Gastroesophageal sphincter (tissue), 4 donors: ENCODE data around the gene RAX2. TPM values are rescaled to one million over a fixed set of nuclear protein-coding genes. Genes with fewer than 3 reads are reported as not detected.

Source experiments
- ATAC-seq: fragments of 150-250 bp; one replicate; pipeline ENCODE4 v1.9.1; 2016; ENCODE audit warnings: mild to moderate bottlenecking, moderate library complexity
- H3K27ac ChIP-seq, 4 donors: fragments of 200-600 bp; sonication (generic) in 3 of 4; 1 replicate in 3 of 4; 2 replicates in 1 of 4; pipeline ENCODE4 v1.5.1; 2016 to 2019
- H3K27me3 ChIP-seq: fragments of 200-600 bp; sonication (generic); one replicate; pipeline ENCODE4 v1.5.1; 2019
- H3K36me3 ChIP-seq, 2 donors: fragments of 200-600 bp; sonication (generic); one replicate each; pipeline ENCODE4 v1.5.1; 2019; ENCODE audit warnings: control low read depth in 1 of 2
- H3K4me1 ChIP-seq, 3 donors: fragments of 200-600 bp; sonication (generic); 1 replicate in 2 of 3; 2 replicates in 1 of 3; pipeline ENCODE4 v1.5.1; 2016 to 2019; ENCODE audit warnings: control low read depth in 2 of 3
- H3K4me3 ChIP-seq, 2 donors: fragments of 200-600 bp; sonication (generic); one replicate each; pipeline ENCODE4 v1.5.1; 2019; ENCODE audit warnings: mild to moderate bottlenecking in 1 of 2, moderate library complexity in 1 of 2
- H3K9me3 ChIP-seq, 3 donors: fragments of 200-600 bp; sonication (generic); one replicate each; pipeline ENCODE4 v1.5.1; 2017 to 2019; ENCODE audit warnings: control low read depth in 2 of 3
- EP300 ChIP-seq: sonication (generic); formaldehyde crosslinking; IDR thresholded peaks from one replicate; pipeline ENCODE4 v1.6.1; 2017; ENCODE audit warnings: antibody characterized with exemption, mild to moderate bottlenecking
- POLR2A ChIP-seq, 2 donors: fragments of 450-650 bp; IDR thresholded peaks; one replicate each; pipeline ENCODE4 v1.6.1; 2017; ENCODE audit warnings: antibody characterized with exemption in 2 of 2, mild to moderate bottlenecking in 2 of 2, moderate library complexity in 1 of 2
- POLR2AphosphoS5 ChIP-seq: sonication (generic); formaldehyde crosslinking; IDR thresholded peaks from one replicate; pipeline ENCODE4 v1.6.1; 2017; ENCODE audit warnings: antibody characterized with exemption
- WGBS, 2 donors: methylation state at CpG; one replicate each; pipeline ENCODE4 v1.1.5; 2018; ENCODE audit warnings: low coverage in 1 of 2; 5-methylcytosine and 5-hydroxymethylcytosine counted together
- total RNA-seq, 4 donors: library from RNA; depleted of rRNA; stranded (reverse); fragments of >200 nt; gene quantifications; one replicate each; pipeline ENCODE4 v1.1.0, GENCODE V29; 2016
- TF ChIP-seq, protein P1 (sequence below), 4 experiments: fragments of 200-600 bp in 2 of 4; fragments of 450-650 bp in 2 of 4; sonication (generic) in 1 of 4; IDR thresholded peaks; one replicate each; pipeline ENCODE4 v1.5.1; 2017 to 2019; ENCODE audit warnings: antibody characterized with exemption in 4 of 4, mild to moderate bottlenecking in 2 of 4, moderate library complexity in 2 of 4

The RAX2 gene
- total RNA-seq, 4 donors from 2014 or later = not detected

DNA sequence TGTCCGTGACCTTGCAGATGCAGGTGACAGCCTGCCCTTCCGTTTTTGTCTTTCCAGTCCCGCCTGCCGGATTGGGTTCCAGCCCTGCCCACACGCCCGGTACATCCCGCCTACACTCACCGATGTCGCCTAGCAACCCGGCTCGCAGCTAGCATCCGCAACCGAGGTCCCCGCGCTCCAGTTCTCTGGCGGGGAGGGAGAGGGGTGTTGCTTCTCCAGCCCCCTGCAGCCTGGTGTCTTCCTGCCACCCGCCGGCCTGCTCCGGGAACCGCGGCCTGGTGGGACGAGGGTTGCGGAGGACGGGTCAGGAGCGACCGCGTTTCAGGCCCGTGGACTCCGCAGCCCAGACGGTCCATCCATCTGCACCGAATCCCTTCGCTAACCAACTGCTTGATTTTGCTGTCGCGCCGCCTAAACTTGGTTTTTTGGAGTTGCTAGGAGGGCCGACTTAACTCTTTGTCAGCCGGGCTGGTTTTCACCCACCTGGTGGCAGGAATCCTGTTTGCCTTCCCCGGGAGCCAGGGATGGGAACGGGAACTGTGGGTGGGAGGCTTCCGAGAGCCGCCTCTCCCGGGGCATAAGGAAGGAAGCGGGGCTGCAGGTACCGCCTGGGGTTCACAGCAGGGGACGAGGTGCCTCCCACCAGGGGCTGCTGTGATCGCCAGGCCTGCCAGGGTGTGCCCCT, 29.5 kb upstream of the RAX2 start:
- Histone ChIP-seq H3K27me3 (peaks cover 75% of the 10 kb centered on the region), H3K9me3 (peaks cover 0 to 6% (median 0%) of the 10 kb centered on the region in 3 donors), H3K4me1 (peaks cover 0 to 14% (median 4%) of the 10 kb centered on the region in 3 donors), H3K36me3 (no peaks in the 10 kb centered on the region), H3K27ac (no peak overlapping the region), H3K4me3 (peak overlapping the region in 1 of 2 donors; percentile 34)
- TF ChIP-seq, protein P1, sequence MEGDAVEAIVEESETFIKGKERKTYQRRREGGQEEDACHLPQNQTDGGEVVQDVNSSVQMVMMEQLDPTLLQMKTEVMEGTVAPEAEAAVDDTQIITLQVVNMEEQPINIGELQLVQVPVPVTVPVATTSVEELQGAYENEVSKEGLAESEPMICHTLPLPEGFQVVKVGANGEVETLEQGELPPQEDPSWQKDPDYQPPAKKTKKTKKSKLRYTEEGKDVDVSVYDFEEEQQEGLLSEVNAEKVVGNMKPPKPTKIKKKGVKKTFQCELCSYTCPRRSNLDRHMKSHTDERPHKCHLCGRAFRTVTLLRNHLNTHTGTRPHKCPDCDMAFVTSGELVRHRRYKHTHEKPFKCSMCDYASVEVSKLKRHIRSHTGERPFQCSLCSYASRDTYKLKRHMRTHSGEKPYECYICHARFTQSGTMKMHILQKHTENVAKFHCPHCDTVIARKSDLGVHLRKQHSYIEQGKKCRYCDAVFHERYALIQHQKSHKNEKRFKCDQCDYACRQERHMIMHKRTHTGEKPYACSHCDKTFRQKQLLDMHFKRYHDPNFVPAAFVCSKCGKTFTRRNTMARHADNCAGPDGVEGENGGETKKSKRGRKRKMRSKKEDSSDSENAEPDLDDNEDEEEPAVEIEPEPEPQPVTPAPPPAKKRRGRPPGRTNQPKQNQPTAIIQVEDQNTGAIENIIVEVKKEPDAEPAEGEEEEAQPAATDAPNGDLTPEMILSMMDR (IDR thresholded peaks at IDR 0.05) = peak in 3 of 4 experiments; percentile 7 to 22 (median 18)
- no peak for TF ChIP-seq POLR2AphosphoS5
- no peak for TF ChIP-seq EP300
- TF ChIP-seq POLR2A (IDR thresholded peaks at IDR 0.05) = no peak
- ATAC-seq = peak; percentile 62
- WGBS, 2 donors = 0 to 10% methylated on average over 2 to 10 of the region's 46 CpGs

DNA sequence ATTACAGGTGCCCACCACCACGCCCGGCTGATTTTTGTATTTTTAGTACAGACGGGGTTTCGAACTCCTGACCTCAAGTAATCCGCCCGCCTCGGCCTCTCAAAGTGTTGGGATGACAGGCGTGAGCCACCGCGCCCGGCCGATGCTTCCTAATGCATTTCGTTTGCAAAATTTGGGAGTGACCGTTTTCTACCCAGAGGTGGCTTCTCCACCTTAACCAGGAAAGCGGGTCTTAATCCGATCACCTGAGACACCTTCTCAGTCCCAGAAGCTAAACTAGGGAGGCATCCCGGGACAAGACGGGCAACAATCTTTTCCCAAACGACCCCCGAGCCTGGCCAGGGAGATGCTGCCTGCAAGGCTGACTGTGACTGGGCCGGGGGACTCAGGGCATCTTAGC, 29.0 kb upstream of the RAX2 start:
- Histone ChIP-seq H3K27ac (no peak overlapping the region), H3K9me3 (peaks cover 0 to 12% (median 0%) of the 10 kb centered on the region in 3 donors), H3K36me3 (no peaks in the 10 kb centered on the region), H3K27me3 (peaks cover 75% of the 10 kb centered on the region), H3K4me3 (peak overlapping the region in 1 of 2 donors; percentile 34), H3K4me1 (peaks cover 0 to 14% (median 4%) of the 10 kb centered on the region in 3 donors)
- TF ChIP-seq EP300 = no peak
- TF ChIP-seq POLR2A (IDR thresholded peaks at IDR 0.05) = no peak
- TF ChIP-seq, protein P1 (IDR thresholded peaks at IDR 0.05) = no peak
- no peak for TF ChIP-seq POLR2AphosphoS5
- no peak for ATAC-seq
- 19 to 80% methylated on average over 1 to 13 of the region's 21 CpGs for WGBS, 2 donors

DNA sequence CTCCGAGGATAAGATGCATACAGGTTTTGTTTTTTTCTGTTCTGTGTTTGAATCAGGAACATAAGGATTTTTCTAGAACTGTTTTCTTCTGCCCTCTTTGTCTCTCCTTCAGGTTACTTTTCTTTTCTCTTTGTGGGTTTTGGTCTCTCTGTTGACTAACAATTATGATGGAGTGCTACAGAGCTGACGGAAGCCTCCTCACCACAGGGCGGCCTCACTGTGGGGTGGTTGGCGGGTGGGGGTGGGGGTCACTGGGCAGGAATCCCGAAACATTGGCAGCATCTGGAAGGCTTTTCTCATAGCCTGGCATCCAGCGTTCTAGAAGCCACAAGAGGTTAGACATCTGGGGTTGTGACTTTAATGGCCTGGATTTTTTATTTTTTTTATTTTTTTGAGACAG, 26.1 kb upstream of the RAX2 start:
- H3K27ac ChIP-seq = no peak overlapping the region
- H3K4me1 ChIP-seq = peaks cover 0 to 14% (median 4%) of the 10 kb centered on the region in 3 donors
- 58 to 86% methylated on average over 1 to 3 of the region's 6 CpGs for WGBS, 2 donors
- peaks cover 0 to 13% (median 0%) of the 10 kb centered on the region in 3 donors for H3K9me3 ChIP-seq
- ATAC-seq = no peak
- no peak overlapping the region for H3K4me3 ChIP-seq
- H3K27me3 ChIP-seq = peaks cover 57% of the 10 kb centered on the region
- no peak for TF ChIP-seq EP300
- TF ChIP-seq, protein P1 (IDR thresholded peaks at IDR 0.05) = no peak
- no peak for TF ChIP-seq POLR2AphosphoS5
- no peak for TF ChIP-seq POLR2A (IDR thresholded peaks at IDR 0.05)
- no peaks in the 10 kb centered on the region for H3K36me3 ChIP-seq

DNA sequence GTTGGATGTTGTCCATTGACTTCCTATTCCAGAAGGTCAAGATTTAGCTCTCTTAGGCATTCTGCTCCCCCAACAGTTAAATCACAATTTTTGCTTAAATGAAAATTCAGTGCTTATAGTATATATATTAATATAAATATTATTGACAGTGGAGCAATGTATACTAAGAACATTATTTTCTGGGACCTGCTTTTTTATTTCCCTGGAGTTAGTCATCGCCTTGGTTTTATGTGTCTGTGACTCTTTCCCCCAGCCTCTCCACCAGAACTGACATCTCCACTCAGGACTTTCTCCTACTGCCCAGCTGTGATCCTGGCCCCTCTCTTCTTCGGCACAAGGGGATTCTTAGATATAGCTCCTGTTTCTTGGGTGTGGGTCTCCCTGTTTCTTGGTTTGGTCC, 24.3 kb upstream of the RAX2 start:
- no peak for ATAC-seq
- H3K4me3 ChIP-seq = no peak overlapping the region
- H3K9me3 ChIP-seq = peaks cover 0 to 13% (median 0%) of the 10 kb centered on the region in 3 donors
- peaks cover 45% of the 10 kb centered on the region for H3K27me3 ChIP-seq
- TF ChIP-seq POLR2A (IDR thresholded peaks at IDR 0.05) (no peak), EP300 (no peak), POLR2AphosphoS5 (no peak)
- TF ChIP-seq, protein P1 (IDR thresholded peaks at IDR 0.05) = no peak
- H3K4me1 ChIP-seq = peaks cover 0 to 7% (median under 1%) of the 10 kb centered on the region in 3 donors
- no peaks in the 10 kb centered on the region for H3K36me3 ChIP-seq
- WGBS, 2 donors = 87 to 100% methylated on average over 1 to 2 of the region's 2 CpGs
- H3K27ac ChIP-seq = no peak overlapping the region

DNA sequence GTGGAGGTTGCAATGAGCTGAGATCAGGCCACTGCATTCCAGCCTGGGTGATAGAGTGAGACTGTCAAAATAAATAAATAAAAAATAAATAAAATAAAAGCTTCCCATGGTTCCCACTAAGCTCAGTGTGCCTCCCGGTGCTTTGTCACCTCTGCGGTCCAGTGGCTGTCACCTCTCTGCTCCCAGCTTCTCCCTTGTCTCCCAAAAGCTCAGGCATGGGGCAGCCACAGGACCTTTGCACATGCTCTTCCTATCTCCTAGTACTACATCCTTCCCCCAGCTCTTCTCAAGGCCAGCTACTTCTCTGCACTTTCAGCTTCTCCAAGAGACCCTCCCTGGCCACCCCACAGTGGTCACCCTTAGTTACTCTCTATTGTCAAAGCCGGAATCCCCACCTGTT, 21.8 kb upstream of the RAX2 start:
- Histone ChIP-seq H3K4me3 (no peak overlapping the region), H3K27me3 (peaks cover 36% of the 10 kb centered on the region), H3K36me3 (no peaks in the 10 kb centered on the region), H3K4me1 (no peaks in the 10 kb centered on the region), H3K9me3 (peaks cover 0 to 21% (median 0%) of the 10 kb centered on the region in 3 donors), H3K27ac (no peak overlapping the region)
- TF ChIP-seq, protein P1 (IDR thresholded peaks at IDR 0.05) = no peak
- no peak for TF ChIP-seq EP300
- TF ChIP-seq POLR2AphosphoS5 = no peak
- TF ChIP-seq POLR2A (IDR thresholded peaks at IDR 0.05) = no peak
- no peak for ATAC-seq
- WGBS, 2 donors = 78 to 83% methylated on average over 2 to 3 of the region's 3 CpGs
